CD4-positive, CD25-positive, alpha-beta regulatory T cell (primary cell): ENCODE data around the gene TBPL2. TPM values are rescaled to one million over a fixed set of nuclear protein-coding genes. Genes with fewer than 3 reads are reported as not detected.

Experiments
- ATAC-seq, 2 donors: fragments of 150-1000 bp; cut with Tn5 transposase; one replicate each; pipeline ENCODE4 v1.10.0; 2021; ENCODE audit warnings: low read depth in 2 of 2, moderate number of reproducible peaks in 2 of 2, moderate library complexity in 1 of 2
- DNase-seq, 3 donors: peaks; one replicate each; pipeline versions ENCODE4 v3.0.0 to v3.0.0-alpha.2; 2012 to 2022; ENCODE audit warnings: mixed read lengths in 1 of 3
- H3K27ac ChIP-seq: one replicate; pipeline ENCODE4 v1.7.0; 2013; ENCODE audit warnings: mild to moderate bottlenecking, low read length; ENCODE audit not compliant: insufficient read depth, poor library complexity, severe bottlenecking
- H3K27me3 ChIP-seq: one replicate; pipeline ENCODE4 v1.7.0; 2013; ENCODE audit warnings: low read length; ENCODE audit not compliant: control insufficient read depth, insufficient read depth
- H3K36me3 ChIP-seq: one replicate; pipeline ENCODE4 v1.7.0; 2013; ENCODE audit warnings: mild to moderate bottlenecking, low read length, moderate library complexity; ENCODE audit not compliant: control insufficient read depth, insufficient read depth
- H3K4me1 ChIP-seq: 2 replicates; pipeline ENCODE4 v1.7.0; 2013; ENCODE audit warnings: mild to moderate bottlenecking, low read length; ENCODE audit not compliant: insufficient read depth, control insufficient read depth, poor library complexity, severe bottlenecking
- H3K4me3 ChIP-seq: one replicate; pipeline ENCODE4 v1.7.0; 2013; ENCODE audit warnings: low read depth, mild to moderate bottlenecking, low read length, moderate library complexity
- H3K9me3 ChIP-seq, 2 experiments: 1 replicate in 1 of 2; 2 replicates in 1 of 2; pipeline ENCODE4 v1.7.0; 2013; ENCODE audit warnings: low read length in 2 of 2, mild to moderate bottlenecking in 1 of 2, moderate library complexity in 1 of 2; ENCODE audit not compliant: control insufficient read depth in 2 of 2
- H3K27ac Mint-ChIP-seq, 3 donors: one replicate each; pipeline ENCODE4 v1.8.0; 2020 to 2022; ENCODE audit warnings: mild to moderate bottlenecking in 3 of 3, mixed read lengths in 3 of 3, moderate library complexity in 2 of 3
- H3K27me3 Mint-ChIP-seq: one replicate; pipeline ENCODE4 v1.8.0; 2022; ENCODE audit warnings: mild to moderate bottlenecking, mixed read lengths
- H3K36me3 Mint-ChIP-seq: one replicate; pipeline ENCODE4 v1.8.0; 2020; ENCODE audit warnings: mixed read lengths
- H3K4me1 Mint-ChIP-seq, 4 donors: one replicate each; pipeline ENCODE4 v1.8.0; 2020 to 2022; ENCODE audit warnings: mixed read lengths in 4 of 4, mild to moderate bottlenecking in 1 of 4
- H3K4me3 Mint-ChIP-seq, 4 donors: one replicate each; pipeline ENCODE4 v1.8.0; 2020 to 2022; ENCODE audit warnings: mild to moderate bottlenecking in 4 of 4, mixed read lengths in 4 of 4, moderate library complexity in 3 of 4
- H3K9me3 Mint-ChIP-seq, 7 donors: one replicate each; pipeline ENCODE4 v1.8.0; 2020 to 2022; ENCODE audit warnings: mixed read lengths in 7 of 7, mild to moderate bottlenecking in 3 of 7, moderate library complexity in 2 of 7
- polyA plus RNA-seq, 4 donors: library from polyadenylated mRNA; unstranded; fragments of 300-500 nt; fragmentation: Illumina TruSeq; gene quantifications; one replicate each; pipeline ENCODE4 v1.2.3, GENCODE V29; 2021
- total RNA-seq: library from RNA; stranded (reverse); gene quantifications from one replicate; pipeline ENCODE4 v1.2.3, GENCODE V29; 2022

The TBPL2 gene
- total and polyA plus RNA-seq, 5 donors from 2014 or later: not detected

DNA sequence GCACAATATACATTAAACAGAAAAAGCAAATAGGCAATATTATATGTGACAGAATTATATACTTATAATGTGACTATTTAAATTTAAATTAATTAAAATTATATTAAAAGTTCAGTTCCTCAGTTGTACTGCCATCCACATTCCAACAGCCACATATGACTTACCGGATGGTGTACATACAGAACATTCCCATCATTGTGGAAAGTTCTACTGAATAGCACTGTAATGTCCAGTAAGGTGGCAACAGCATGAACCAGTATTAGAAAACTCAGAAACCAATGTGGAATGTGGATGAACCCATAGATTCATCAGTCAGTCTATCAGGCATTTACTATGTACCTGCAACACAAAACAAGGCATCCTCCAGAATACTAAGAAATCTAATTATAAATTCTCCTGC is 41.2 kb downstream of the TBPL2 start:
- Histone ChIP-seq H3K4me3 (no peak overlapping the region), H3K27me3 (no peaks in the 10 kb centered on the region), H3K9me3 (no peaks in the 10 kb centered on the region), H3K4me1 (no peaks in the 10 kb centered on the region), H3K27ac (no peak overlapping the region), H3K36me3 (peaks cover 23% of the 10 kb centered on the region)
- DNase-seq (no peak), ATAC-seq (no peak)
- H3K4me1 Mint-ChIP-seq: peaks cover 16 to 36% (median 27%) of the 10 kb centered on the region in 4 donors
- no peak overlapping the region for H3K4me3 Mint-ChIP-seq
- H3K9me3 Mint-ChIP-seq: no peaks in the 10 kb centered on the region
- H3K27me3 Mint-ChIP-seq: no peaks in the 10 kb centered on the region
- H3K27ac Mint-ChIP-seq: no peak overlapping the region
- peaks cover 27% of the 10 kb centered on the region for H3K36me3 Mint-ChIP-seq

DNA sequence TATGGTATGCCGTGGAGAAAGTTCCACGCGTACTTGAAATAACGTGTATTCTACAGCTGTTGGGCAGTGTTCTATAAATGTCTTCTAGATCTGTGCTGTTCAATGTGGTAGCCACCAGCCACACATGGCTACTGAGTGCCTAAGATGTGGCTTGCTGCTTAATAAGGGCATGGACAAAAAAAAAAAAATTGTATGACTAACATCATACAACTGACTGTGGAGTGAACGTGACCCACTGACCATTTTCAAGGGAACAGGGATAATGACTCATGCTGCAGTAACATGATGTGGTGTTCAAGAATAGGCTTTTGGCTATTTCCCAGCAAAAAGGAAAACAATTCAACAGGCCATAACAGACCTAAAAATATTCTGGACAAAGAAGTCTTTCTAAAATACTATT is 41.7 kb downstream of the TBPL2 start:
- no peak overlapping the region for H3K27ac Mint-ChIP-seq
- H3K4me3 Mint-ChIP-seq: no peak overlapping the region
- Histone ChIP-seq H3K4me1 (no peaks in the 10 kb centered on the region), H3K27me3 (no peaks in the 10 kb centered on the region), H3K9me3 (no peaks in the 10 kb centered on the region), H3K4me3 (no peak overlapping the region), H3K36me3 (peaks cover 23% of the 10 kb centered on the region), H3K27ac (no peak overlapping the region)
- ATAC-seq: no peak
- H3K4me1 Mint-ChIP-seq: peaks cover 16 to 35% (median 25%) of the 10 kb centered on the region in 4 donors
- H3K27me3 Mint-ChIP-seq: no peaks in the 10 kb centered on the region
- no peak for DNase-seq
- no peaks in the 10 kb centered on the region for H3K9me3 Mint-ChIP-seq
- peaks cover 27% of the 10 kb centered on the region for H3K36me3 Mint-ChIP-seq

DNA sequence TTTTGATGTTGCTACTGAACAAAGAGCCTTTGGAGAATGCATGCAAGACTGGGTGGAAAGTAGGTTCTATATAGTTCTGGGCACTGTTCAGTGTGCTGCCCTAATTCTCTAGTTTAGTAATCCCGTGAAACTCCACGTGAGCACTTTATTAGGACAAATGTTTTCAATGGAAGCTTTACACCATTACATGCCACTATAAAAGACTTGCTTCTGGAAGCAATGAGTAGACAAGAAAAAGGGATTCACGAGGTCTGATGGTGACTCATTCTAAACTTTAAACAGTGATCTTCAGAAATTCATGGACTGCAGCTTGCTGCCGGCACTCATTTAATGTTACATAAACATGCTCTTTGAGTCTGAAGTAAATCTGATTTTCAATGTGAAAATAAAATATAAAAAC is 51.1 kb downstream of the TBPL2 start:
- Mint-ChIP-seq H3K4me3 (no peak overlapping the region), H3K27ac (peak overlapping the region in 1 of 3 donors; percentile 70), H3K4me1 (peaks cover 7 to 29% (median 23%) of the 10 kb centered on the region in 4 donors), H3K9me3 (no peaks in the 10 kb centered on the region), H3K27me3 (no peaks in the 10 kb centered on the region), H3K36me3 (peaks cover 45% of the 10 kb centered on the region)
- H3K27ac ChIP-seq: no peak overlapping the region
- no peaks in the 10 kb centered on the region for H3K27me3 ChIP-seq
- H3K4me1 ChIP-seq: peaks cover 17% of the 10 kb centered on the region
- H3K4me3 ChIP-seq: no peak overlapping the region
- H3K36me3 ChIP-seq: peaks cover 15% of the 10 kb centered on the region
- ATAC-seq (no peak), DNase-seq (no peak)
- no peaks in the 10 kb centered on the region for H3K9me3 ChIP-seq

DNA sequence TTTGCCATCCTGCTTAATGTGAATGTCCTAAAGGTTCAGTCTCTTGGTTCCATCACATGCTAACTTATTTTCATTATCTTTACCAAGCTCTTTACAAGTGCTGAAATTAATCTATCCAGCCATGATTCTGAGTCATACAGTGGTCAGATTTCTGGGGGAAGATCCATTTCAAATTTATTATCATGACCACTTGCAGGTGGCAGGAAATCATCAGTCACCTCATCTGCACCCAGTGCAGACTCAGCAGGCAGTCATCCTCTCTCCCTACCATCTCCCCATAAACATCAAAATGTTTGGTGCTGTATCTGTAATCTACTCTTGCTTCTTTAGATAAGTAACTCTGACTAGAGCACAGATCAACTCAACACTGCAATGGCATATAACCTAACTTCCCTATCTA is 52.3 kb downstream of the TBPL2 start:
- Mint-ChIP-seq H3K36me3 (peaks cover 49% of the 10 kb centered on the region), H3K27me3 (no peaks in the 10 kb centered on the region), H3K4me3 (peak overlapping the region in 1 of 4 donors; percentile 1), H3K27ac (peak overlapping the region in 2 of 3 donors; percentile 2 to 82), H3K9me3 (no peaks in the 10 kb centered on the region), H3K4me1 (peaks cover 7 to 32% (median 24%) of the 10 kb centered on the region in 4 donors)
- Histone ChIP-seq H3K36me3 (peaks cover 15% of the 10 kb centered on the region), H3K4me1 (peaks cover 17% of the 10 kb centered on the region), H3K4me3 (no peak overlapping the region), H3K27ac (no peak overlapping the region), H3K27me3 (no peaks in the 10 kb centered on the region), H3K9me3 (no peaks in the 10 kb centered on the region)
- ATAC-seq: peak in 1 of 2 donors; percentile 15
- DNase-seq: peak in 1 of 3 donors; percentile 36

DNA sequence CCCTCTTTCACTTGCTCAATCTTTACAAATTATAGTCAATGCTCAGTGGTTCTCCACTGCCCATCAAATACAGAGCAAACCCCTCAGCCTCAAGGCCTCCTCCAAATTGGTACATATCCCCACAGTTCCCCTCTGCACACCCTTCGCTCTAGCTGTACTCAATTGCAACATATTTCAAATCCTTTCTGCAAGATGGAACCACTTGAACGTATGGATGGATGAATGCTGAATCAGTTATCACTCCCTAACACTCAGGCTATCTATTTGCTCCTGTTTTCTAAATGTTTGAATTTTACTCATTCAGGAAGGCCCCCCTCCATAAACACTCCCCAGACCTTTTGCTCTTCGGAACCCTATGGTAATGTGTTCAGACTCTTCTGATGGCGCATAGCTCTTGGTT is 53.3 kb downstream of the TBPL2 start:
- peaks cover 7 to 32% (median 24%) of the 10 kb centered on the region in 4 donors for H3K4me1 Mint-ChIP-seq
- peaks cover 46% of the 10 kb centered on the region for H3K36me3 Mint-ChIP-seq
- H3K4me3 Mint-ChIP-seq: peak overlapping the region in 3 of 4 donors; percentile 3 to 65 (median 9)
- H3K27me3 Mint-ChIP-seq: no peaks in the 10 kb centered on the region
- Histone ChIP-seq H3K27me3 (no peaks in the 10 kb centered on the region), H3K4me3 (no peak overlapping the region), H3K36me3 (peaks cover 19% of the 10 kb centered on the region), H3K27ac (peak overlapping the region; percentile 77), H3K4me1 (peaks cover 17% of the 10 kb centered on the region), H3K9me3 (no peaks in the 10 kb centered on the region)
- no peaks in the 10 kb centered on the region for H3K9me3 Mint-ChIP-seq
- no peak for DNase-seq
- H3K27ac Mint-ChIP-seq: peak overlapping the region; percentile 89 to 92 (median 90)
- no peak for ATAC-seq

DNA sequence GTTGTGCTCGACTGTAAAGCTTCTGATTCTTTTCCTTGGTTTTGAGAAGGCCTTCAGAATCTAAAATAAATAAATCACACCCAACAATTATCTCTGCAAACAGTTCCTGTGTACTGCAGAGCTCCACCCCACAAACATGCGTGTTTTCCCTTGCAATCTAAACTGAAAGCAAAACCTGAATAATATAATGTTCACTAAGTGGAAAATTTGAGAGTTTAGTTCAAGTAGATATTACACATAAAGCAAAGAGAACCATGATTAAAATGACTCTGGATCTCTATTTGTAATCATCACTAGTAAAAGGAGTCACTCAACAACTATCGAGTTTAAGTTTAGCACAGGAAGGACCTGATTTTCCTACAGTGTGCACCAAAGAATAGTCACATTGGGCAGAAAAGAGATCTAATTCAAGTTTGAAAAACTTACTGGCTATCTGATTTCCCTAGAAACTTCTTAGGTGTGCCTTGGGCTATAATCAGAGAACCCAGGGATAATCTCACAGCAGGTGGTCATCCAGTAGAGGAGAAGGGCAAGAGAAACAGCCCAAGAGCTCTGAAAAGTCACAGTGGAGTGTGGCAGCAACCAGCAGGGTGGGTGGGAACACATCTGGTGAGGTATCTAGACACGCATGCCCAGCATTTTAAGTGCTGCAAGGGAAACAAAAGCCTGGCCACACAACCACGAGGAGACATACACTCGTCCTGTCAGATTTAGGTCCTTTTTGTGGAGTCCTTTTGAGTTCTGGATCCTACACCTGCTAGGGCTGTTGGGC is 54.2 kb downstream of the TBPL2 start:
- peak; percentile 52 to 54 for ATAC-seq
- Histone ChIP-seq H3K27ac (peak overlapping the region; percentile 77), H3K4me3 (peak overlapping the region; percentile 84), H3K9me3 (no peaks in the 10 kb centered on the region), H3K27me3 (no peaks in the 10 kb centered on the region), H3K36me3 (peaks cover 19% of the 10 kb centered on the region), H3K4me1 (peaks cover 17% of the 10 kb centered on the region)
- H3K27me3 Mint-ChIP-seq: no peaks in the 10 kb centered on the region
- H3K36me3 Mint-ChIP-seq: peaks cover 51% of the 10 kb centered on the region
- DNase-seq: peak in 1 of 3 donors; percentile 68
- H3K4me3 Mint-ChIP-seq: peak overlapping the region; percentile 65 to 74 (median 66)
- H3K9me3 Mint-ChIP-seq: no peaks in the 10 kb centered on the region
- peak overlapping the region; percentile 89 to 93 (median 92) for H3K27ac Mint-ChIP-seq
- H3K4me1 Mint-ChIP-seq: peaks cover 7 to 32% (median 25%) of the 10 kb centered on the region in 4 donors

DNA sequence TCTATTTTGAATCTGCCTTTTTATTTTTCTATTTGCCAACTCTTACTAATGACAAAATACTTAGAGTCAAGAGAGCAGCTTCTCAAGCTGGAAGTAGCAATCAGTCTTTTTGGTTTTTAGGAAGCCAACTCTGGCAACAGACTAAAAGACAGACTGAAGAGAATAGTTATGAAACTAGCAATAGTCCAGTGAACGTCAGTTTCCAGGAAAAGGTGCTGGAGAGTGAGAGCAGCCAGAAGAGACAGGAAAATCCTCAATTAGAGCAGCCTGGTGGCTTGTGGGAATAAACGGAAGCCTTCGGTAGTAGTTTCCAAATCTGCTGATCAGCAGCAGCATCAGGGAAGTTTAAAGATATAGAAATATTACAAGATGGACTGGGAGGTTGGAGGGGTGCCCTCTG is 55.9 kb downstream of the TBPL2 start:
- H3K9me3 ChIP-seq: no peaks in the 10 kb centered on the region
- no peaks in the 10 kb centered on the region for H3K27me3 Mint-ChIP-seq
- no peak overlapping the region for H3K4me3 ChIP-seq
- peaks cover 17% of the 10 kb centered on the region for H3K4me1 ChIP-seq
- H3K4me3 Mint-ChIP-seq: no peak overlapping the region
- H3K27ac ChIP-seq: no peak overlapping the region
- peaks cover 30% of the 10 kb centered on the region for H3K36me3 ChIP-seq
- DNase-seq: no peak
- no peaks in the 10 kb centered on the region for H3K27me3 ChIP-seq
- peaks cover 7 to 32% (median 25%) of the 10 kb centered on the region in 4 donors for H3K4me1 Mint-ChIP-seq
- H3K36me3 Mint-ChIP-seq: peaks cover 55% of the 10 kb centered on the region
- H3K27ac Mint-ChIP-seq: peak overlapping the region; percentile 2 to 77 (median 13)
- no peaks in the 10 kb centered on the region for H3K9me3 Mint-ChIP-seq
- no peak for ATAC-seq
